Adipocyte (in vitro differentiated cells): ENCODE results near the gene VAMP3.

Experiments
- DNase-seq: peaks from one replicate; pipeline ENCODE4 v3.0.0-alpha.2; 2015; ENCODE audit warnings: low read depth
- H3K27me3 ChIP-seq: replicated peaks from 2 replicates; pipeline ENCODE4 v1.7.0; 2013; ENCODE audit warnings: mild to moderate bottlenecking, low read length, moderate library complexity; ENCODE audit not compliant: control insufficient read depth, insufficient read depth
- H3K36me3 ChIP-seq: 2 replicates; pipeline ENCODE4 v1.7.0; 2013; ENCODE audit warnings: low read length, mild to moderate bottlenecking, moderate library complexity; ENCODE audit not compliant: control insufficient read depth, insufficient read depth, severe bottlenecking
- H3K4me1 ChIP-seq: 2 replicates; pipeline ENCODE4 v1.7.0; 2013; ENCODE audit warnings: mild to moderate bottlenecking, low read length, moderate library complexity; ENCODE audit not compliant: control insufficient read depth, insufficient read depth
- H3K4me3 ChIP-seq: 2 replicates; pipeline ENCODE4 v1.7.0; 2013; ENCODE audit warnings: mild to moderate bottlenecking, low read length, moderate library complexity
- H3K9ac ChIP-seq: 2 replicates; pipeline ENCODE4 v1.7.0; 2013; ENCODE audit warnings: mild to moderate bottlenecking, low read length, moderate library complexity
- H3K9me3 ChIP-seq: 2 replicates; pipeline ENCODE4 v1.7.0; 2013; ENCODE audit warnings: mild to moderate bottlenecking, low read length, moderate library complexity; ENCODE audit not compliant: control insufficient read depth

Gene VAMP3

DNA sequence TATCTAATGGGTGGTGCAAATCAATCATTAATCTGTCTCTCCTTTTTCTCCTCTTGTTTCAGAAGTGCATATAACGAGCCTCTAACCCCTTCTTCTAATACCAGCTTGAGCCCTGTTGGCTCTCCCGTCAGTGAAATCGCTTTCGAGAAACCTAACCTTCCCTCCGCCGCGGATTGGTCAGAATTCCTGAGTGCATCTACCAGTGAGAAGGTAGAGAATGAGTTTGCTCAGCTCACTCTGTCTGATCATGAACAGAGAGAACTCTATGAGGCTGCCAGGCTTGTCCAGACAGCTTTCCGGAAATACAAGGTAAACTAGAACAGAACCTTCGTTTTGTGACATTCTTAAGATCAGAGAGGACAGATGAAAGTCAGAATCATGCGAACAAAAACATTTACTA, 25.3 kb upstream of the VAMP3 start:
- Histone ChIP-seq H3K27me3 (no peaks in the 10 kb centered on the region), H3K4me3 (no peak overlapping the region), H3K4me1 (no peaks in the 10 kb centered on the region), H3K36me3 (no peaks in the 10 kb centered on the region), H3K9ac (no peak overlapping the region), H3K9me3 (no peaks in the 10 kb centered on the region)
- no peak for DNase-seq

DNA sequence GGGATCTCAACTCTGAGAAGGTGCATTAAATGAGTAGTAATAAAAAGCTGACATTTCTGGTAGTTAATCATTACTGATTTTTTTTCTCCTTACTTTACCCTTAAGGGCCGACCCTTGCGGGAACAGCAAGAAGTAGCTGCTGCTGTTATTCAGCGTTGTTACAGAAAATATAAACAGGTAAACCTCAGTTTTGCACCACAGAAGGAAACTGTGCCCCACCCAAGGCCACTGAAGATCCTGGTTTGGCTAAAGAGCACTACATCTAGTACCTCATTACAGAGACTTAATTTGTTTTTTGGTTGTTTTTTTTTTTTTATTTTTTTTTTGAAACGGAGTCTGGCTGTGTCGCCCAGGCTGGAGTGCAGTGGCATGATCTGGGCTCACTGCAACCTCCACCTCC, 23.5 kb upstream of the VAMP3 start:
- no peak overlapping the region for H3K4me3 ChIP-seq
- no peak overlapping the region for H3K9ac ChIP-seq
- H3K4me1 ChIP-seq = peaks cover 2% of the 10 kb centered on the region
- no peaks in the 10 kb centered on the region for H3K9me3 ChIP-seq
- H3K36me3 ChIP-seq = no peaks in the 10 kb centered on the region
- no peak for DNase-seq
- no peaks in the 10 kb centered on the region for H3K27me3 ChIP-seq

GRCh38 chr1:7749126-7749525, 22.0 kb upstream of the VAMP3 start:
- Histone ChIP-seq H3K27me3 (peaks cover 7% of the 10 kb centered on the region), H3K4me3 (no peak overlapping the region), H3K36me3 (no peaks in the 10 kb centered on the region), H3K9ac (no peak overlapping the region), H3K9me3 (no peaks in the 10 kb centered on the region), H3K4me1 (peaks cover 3% of the 10 kb centered on the region)
- no peak for DNase-seq

GRCh38 chr1:7751174-7751573, 19.9 kb upstream of the VAMP3 start:
- H3K27me3 ChIP-seq = peaks cover 10% of the 10 kb centered on the region
- H3K4me1 ChIP-seq = peaks cover 3% of the 10 kb centered on the region

GRCh38 chr1:7752512-7753417, 18.3 kb upstream of the VAMP3 start:
- Histone ChIP-seq H3K4me1 (peaks cover 3% of the 10 kb centered on the region), H3K4me3 (peak overlapping the region; percentile 73), H3K27me3 (peaks cover 10% of the 10 kb centered on the region), H3K36me3 (no peaks in the 10 kb centered on the region), H3K9ac (peak overlapping the region; percentile 66), H3K9me3 (no peaks in the 10 kb centered on the region)
- peak; percentile 93 for DNase-seq

More at GRCh38 chr1:7751174-7751573, 19.9 kb upstream of the VAMP3 start:
- no peak for DNase-seq
- Histone ChIP-seq H3K9ac (no peak overlapping the region), H3K36me3 (no peaks in the 10 kb centered on the region), H3K4me3 (no peak overlapping the region), H3K9me3 (no peaks in the 10 kb centered on the region)

GRCh38 chr1:7753641-7754040, 17.5 kb upstream of the VAMP3 start:
- peaks cover 10% of the 10 kb centered on the region for H3K27me3 ChIP-seq
- no peak for DNase-seq
- no peaks in the 10 kb centered on the region for H3K9me3 ChIP-seq
- H3K4me1 ChIP-seq = peaks cover 3% of the 10 kb centered on the region
- no peak overlapping the region for H3K9ac ChIP-seq
- H3K4me3 ChIP-seq = no peak overlapping the region
- no peaks in the 10 kb centered on the region for H3K36me3 ChIP-seq

DNA sequence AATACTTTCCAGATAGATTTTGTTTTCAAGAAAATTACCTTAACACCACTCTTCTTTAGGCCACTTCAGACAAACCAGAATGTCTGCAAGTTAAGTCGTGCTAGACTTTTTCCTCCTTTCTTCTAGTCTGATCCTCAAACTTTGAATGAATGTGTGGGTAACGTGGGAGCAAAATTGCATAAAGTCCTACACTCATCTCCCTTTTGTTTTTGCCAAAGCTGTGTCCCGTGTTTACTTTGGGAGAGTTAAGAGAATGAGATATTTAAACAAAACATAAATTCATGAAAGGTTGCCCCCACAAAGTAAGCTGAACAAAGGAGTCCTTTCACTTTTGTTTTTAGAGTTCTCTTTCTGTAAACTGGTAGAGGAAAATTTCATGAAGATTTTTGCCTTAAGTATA, 16.9 kb upstream of the VAMP3 start:
- Histone ChIP-seq H3K4me1 (peaks cover 3% of the 10 kb centered on the region), H3K36me3 (no peaks in the 10 kb centered on the region), H3K27me3 (peaks cover 10% of the 10 kb centered on the region), H3K4me3 (no peak overlapping the region), H3K9ac (no peak overlapping the region), H3K9me3 (no peaks in the 10 kb centered on the region)
- no peak for DNase-seq

DNA sequence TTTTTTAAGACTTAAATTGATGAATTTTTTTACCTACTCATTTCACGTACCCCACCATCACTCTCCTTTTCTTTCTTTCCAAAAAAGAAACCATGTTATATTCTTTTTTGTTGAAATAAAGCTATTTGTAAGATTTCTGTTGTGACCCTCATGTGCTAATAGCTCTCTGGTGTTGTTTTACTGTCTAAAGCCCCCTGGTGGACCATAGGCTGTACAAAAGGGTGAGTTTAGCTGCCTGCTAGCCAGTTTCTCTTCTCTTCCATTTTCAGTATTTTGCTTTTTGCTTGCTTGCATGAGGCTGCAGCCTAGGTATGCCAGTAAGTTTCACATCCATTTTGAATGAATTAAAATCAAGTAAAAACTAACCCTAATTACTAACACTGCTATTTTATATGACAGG, 15.6 kb upstream of the VAMP3 start:
- H3K4me1 ChIP-seq = peaks cover 3% of the 10 kb centered on the region
- peak; percentile 5 for DNase-seq

DNA sequence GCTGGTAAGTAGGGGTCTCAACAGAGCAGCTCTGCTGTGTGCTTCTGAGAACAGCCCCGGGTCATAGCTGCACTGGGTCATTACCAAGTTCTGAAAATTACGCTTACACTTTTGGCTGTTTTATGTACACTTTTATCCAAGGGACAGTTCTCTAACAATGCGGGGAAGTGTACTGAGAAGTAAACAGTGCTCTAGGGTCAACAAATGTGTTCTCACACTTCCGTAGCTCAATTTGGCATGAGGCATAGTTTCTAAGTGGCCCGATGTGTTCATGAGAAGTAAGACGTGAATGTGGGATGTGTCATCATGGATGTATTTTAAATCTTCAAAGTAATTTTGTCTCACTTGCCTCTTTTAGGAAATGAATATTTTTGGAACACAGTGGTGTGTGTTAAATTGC, 10.9 kb upstream of the VAMP3 start:
- H3K4me1 ChIP-seq = no peaks in the 10 kb centered on the region
- no peaks in the 10 kb centered on the region for H3K27me3 ChIP-seq
- DNase-seq = no peak
- H3K4me3 ChIP-seq = no peak overlapping the region
- H3K9me3 ChIP-seq = no peaks in the 10 kb centered on the region
- H3K36me3 ChIP-seq = no peaks in the 10 kb centered on the region
- H3K9ac ChIP-seq = no peak overlapping the region

More for the DNA sequence above, 15.6 kb upstream of the VAMP3 start:
- Histone ChIP-seq H3K4me3 (no peak overlapping the region), H3K9ac (no peak overlapping the region), H3K9me3 (no peaks in the 10 kb centered on the region), H3K36me3 (no peaks in the 10 kb centered on the region), H3K27me3 (peaks cover 10% of the 10 kb centered on the region)

DNA sequence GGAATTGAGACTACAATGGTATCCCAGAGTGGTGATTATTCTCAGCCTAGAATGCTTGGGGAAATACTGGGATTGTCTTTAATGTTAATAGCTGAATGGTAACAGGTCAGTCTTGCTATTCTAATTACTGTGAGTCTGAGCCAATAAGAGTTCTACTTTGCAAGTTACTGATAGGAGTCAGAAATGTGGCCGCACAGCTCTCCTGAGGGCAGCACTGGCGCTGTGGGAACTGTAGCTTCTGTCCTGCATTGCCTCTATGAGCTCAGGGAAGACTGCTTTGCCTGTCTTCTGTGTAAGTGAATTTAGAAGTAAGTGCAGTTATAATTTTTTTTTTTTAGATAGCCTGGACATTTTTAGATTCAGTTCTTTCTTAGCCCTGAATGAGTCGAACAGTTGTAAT, 10.0 kb upstream of the VAMP3 start:
- DNase-seq = no peak
- Histone ChIP-seq H3K36me3 (no peaks in the 10 kb centered on the region), H3K4me1 (no peaks in the 10 kb centered on the region), H3K9me3 (no peaks in the 10 kb centered on the region), H3K27me3 (no peaks in the 10 kb centered on the region), H3K4me3 (no peak overlapping the region), H3K9ac (no peak overlapping the region)

GRCh38 chr1:7767176-7767575, 3.9 kb upstream of the VAMP3 start:
- Histone ChIP-seq H3K4me3 (no peak overlapping the region), H3K36me3 (no peaks in the 10 kb centered on the region), H3K27me3 (no peaks in the 10 kb centered on the region), H3K9me3 (no peaks in the 10 kb centered on the region), H3K9ac (no peak overlapping the region), H3K4me1 (peaks cover 9% of the 10 kb centered on the region)
- no peak for DNase-seq

DNA sequence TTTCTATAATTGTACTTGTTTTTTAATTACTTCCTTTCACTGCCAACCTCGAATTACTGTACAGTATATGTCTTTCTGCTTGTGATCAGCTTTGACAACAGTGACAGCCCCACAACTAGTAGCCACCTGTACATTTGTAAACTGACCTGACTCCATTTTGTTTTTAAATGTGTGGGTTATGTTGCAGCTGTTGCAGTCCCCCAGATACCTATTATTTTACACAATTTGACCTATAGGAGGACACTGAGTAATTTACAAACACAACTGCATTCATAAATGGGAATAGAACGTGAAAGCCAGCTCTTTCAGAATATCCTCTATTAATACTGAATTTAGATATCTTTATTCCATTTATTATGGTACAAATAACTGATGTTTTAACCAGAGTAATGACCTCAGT, 2.5 kb upstream of the VAMP3 start:
- Histone ChIP-seq H3K4me3 (no peak overlapping the region), H3K9me3 (no peaks in the 10 kb centered on the region), H3K4me1 (peaks cover 11% of the 10 kb centered on the region), H3K27me3 (no peaks in the 10 kb centered on the region), H3K36me3 (peaks cover 7% of the 10 kb centered on the region), H3K9ac (no peak overlapping the region)
- no peak for DNase-seq
